Hepatocyte (in vitro differentiated cells): ENCODE data around the gene TMEM150C. TPM values are rescaled to one million over a fixed set of nuclear protein-coding genes. Genes with fewer than 3 reads are reported as not detected.

Experiments used
- DNase-seq: peaks from one replicate; pipeline ENCODE4 v3.0.0-alpha.2; 2016; ENCODE audit warnings: low spot score
- H2AFZ ChIP-seq: fragments of 200-600 bp; sonication (generic); 2 replicates; pipeline ENCODE4 v1.6.0; 2016; ENCODE audit warnings: antibody characterized with exemption, mild to moderate bottlenecking
- H3K27ac ChIP-seq: fragments of 200-600 bp; sonication (generic); 2 replicates; pipeline ENCODE4 v1.5.1; 2016; ENCODE audit warnings: mild to moderate bottlenecking
- H3K27me3 ChIP-seq: fragments of 200-600 bp; sonication (generic); 2 replicates; pipeline ENCODE4 v1.6.1; 2016
- H3K36me3 ChIP-seq: fragments of 200-600 bp; sonication (generic); replicated peaks from 2 replicates; pipeline ENCODE4 v1.5.1; 2016; ENCODE audit warnings: low read depth; ENCODE audit not compliant: insufficient read depth
- H3K4me1 ChIP-seq: fragments of 200-600 bp; sonication (generic); 2 replicates; pipeline ENCODE4 v1.5.1; 2016; ENCODE audit warnings: mild to moderate bottlenecking, moderate library complexity; ENCODE audit not compliant: insufficient read depth
- H3K4me2 ChIP-seq: fragments of 200-600 bp; sonication (generic); 2 replicates; pipeline ENCODE4 v1.6.0; 2016
- H3K4me3 ChIP-seq: fragments of 200-600 bp; sonication (generic); 2 replicates; pipeline ENCODE4 v1.5.1; 2016; ENCODE audit warnings: mild to moderate bottlenecking
- H3K79me2 ChIP-seq: fragments of 200-600 bp; sonication (generic); 2 replicates; pipeline ENCODE4 v1.6.0; 2017; ENCODE audit warnings: mild to moderate bottlenecking
- H3K9me2 ChIP-seq: fragments of 200-600 bp; sonication (generic); replicated peaks from 2 replicates; pipeline ENCODE4 v1.6.0; 2017; ENCODE audit warnings: mild to moderate bottlenecking; ENCODE audit not compliant: insufficient read depth
- H3K9me3 ChIP-seq: fragments of 200-600 bp; sonication (generic); 2 replicates; pipeline ENCODE4 v1.5.1; 2016; ENCODE audit warnings: low read depth, mild to moderate bottlenecking
- H4K20me1 ChIP-seq: fragments of 200-600 bp; sonication (generic); 2 replicates; pipeline ENCODE4 v1.6.0; 2016; ENCODE audit warnings: mild to moderate bottlenecking; ENCODE audit not compliant: insufficient read depth, poor library complexity, severe bottlenecking
- CTCF ChIP-seq: fragments of 200-600 bp; sonication (generic); IDR thresholded peaks from 2 replicates; pipeline ENCODE4 v1.5.1; 2016; ENCODE audit warnings: antibody characterized with exemption, mild to moderate bottlenecking; ENCODE audit not compliant: poor library complexity
- EZH2 ChIP-seq: fragments of 200-600 bp; sonication (generic); IDR thresholded peaks from 2 replicates; pipeline ENCODE4 v1.6.1; 2016; ENCODE audit warnings: antibody characterized with exemption, mild to moderate bottlenecking, borderline replicate concordance
- EZH2phosphoT487 ChIP-seq: fragments of 200-600 bp; sonication (generic); IDR thresholded peaks from one replicate; pipeline ENCODE4 v1.6.1; 2018; ENCODE audit warnings: antibody characterized with exemption, mild to moderate bottlenecking, low read depth, moderate library complexity; ENCODE audit not compliant: unreplicated experiment, severe bottlenecking
- WGBS: methylation state at CpG from one replicate; pipeline ENCODE4 v1.1.6; 2016; ENCODE audit warnings: low lambda C conversion rate; ENCODE audit errors: missing lambda C conversion rate; 5-methylcytosine and 5-hydroxymethylcytosine counted together
- polyA plus RNA-seq: library from polyadenylated mRNA; unstranded; fragments of >200 nt; fragmentation: Nextera tagmentation; extraction: Ambion mirVana; gene quantifications from 2 replicates; pipeline ENCODE4 v1.2.1, GENCODE V29; 2016
- total RNA-seq: library from RNA; depleted of rRNA; stranded (reverse); fragments of >200 nt; gene quantifications from 2 replicates; pipeline ENCODE4 v1.2.3, GENCODE V29; 2014

The TMEM150C gene
- total and polyA plus RNA-seq, 2 experiments from 2014 or later = 3.3 to 4.5 TPM

GRCh38 chr4:82439088-82439487, 122.7 kb downstream of the TMEM150C start:
- no peak for TF ChIP-seq CTCF
- no peak for TF ChIP-seq EZH2
- no peak for TF ChIP-seq EZH2phosphoT487
- peaks cover 8% of the 10 kb centered on the region for H4K20me1 ChIP-seq
- DNase-seq = no peak
- H2AFZ ChIP-seq = no peak overlapping the region
- 72% methylated on average over 2 of the region's 2 CpGs for WGBS
- no peaks in the 10 kb centered on the region for H3K27me3 ChIP-seq
- no peaks in the 10 kb centered on the region for H3K36me3 ChIP-seq
- no peaks in the 10 kb centered on the region for H3K9me2 ChIP-seq
- H3K27ac ChIP-seq = no peak overlapping the region
- H3K9me3 ChIP-seq = no peaks in the 10 kb centered on the region
- no peak overlapping the region for H3K4me2 ChIP-seq
- H3K79me2 ChIP-seq = peaks cover 100% of the 10 kb centered on the region
- no peaks in the 10 kb centered on the region for H3K4me1 ChIP-seq
- no peak overlapping the region for H3K4me3 ChIP-seq

GRCh38 chr4:82437285-82438005, 124.3 kb downstream of the TMEM150C start:
- Histone ChIP-seq H3K36me3 (no peaks in the 10 kb centered on the region), H4K20me1 (peaks cover 13% of the 10 kb centered on the region), H3K79me2 (peaks cover 100% of the 10 kb centered on the region), H2AFZ (no peak overlapping the region), H3K9me3 (no peaks in the 10 kb centered on the region), H3K27ac (peak overlapping the region; percentile 23), H3K4me3 (no peak overlapping the region), H3K27me3 (no peaks in the 10 kb centered on the region), H3K4me2 (peak overlapping the region; percentile 15), H3K9me2 (no peaks in the 10 kb centered on the region), H3K4me1 (no peaks in the 10 kb centered on the region)
- 80% methylated on average over 4 of the region's 4 CpGs for WGBS
- no peak for DNase-seq
- TF ChIP-seq EZH2phosphoT487 = no peak
- TF ChIP-seq EZH2 = no peak
- TF ChIP-seq CTCF = no peak

- Histone ChIP-seq H3K27ac (no peak overlapping the region), H3K36me3 (no peaks in the 10 kb centered on the region), H3K4me1 (no peaks in the 10 kb centered on the region), H3K4me2 (no peak overlapping the region), H3K9me3 (no peaks in the 10 kb centered on the region), H3K4me3 (no peak overlapping the region), H3K27me3 (no peaks in the 10 kb centered on the region), H2AFZ (no peak overlapping the region), H3K79me2 (peaks cover 100% of the 10 kb centered on the region), H4K20me1 (peaks cover 19% of the 10 kb centered on the region), H3K9me2 (no peaks in the 10 kb centered on the region)
- TF ChIP-seq EZH2phosphoT487 (no peak), CTCF (no peak), EZH2 (no peak)
- WGBS = 98% methylated on average over 4 of the region's 4 CpGs
- no peak for DNase-seq
These were observed 125.0 kb downstream of the TMEM150C start for GRCh38 chr4:82436780-82437179.
